Measurements from ENCODE around the gene ARHGEF3.

GRCh38 chr3:56753206-56753820, 48.4 kb downstream of the ARHGEF3 start:
- TF ChIP-seq CTCF (IDR thresholded peaks at IDR 0.05; ENCODE audit: low read depth, low read length) (no peak), POLR2A (IDR thresholded peaks at IDR 0.05; ENCODE audit: extremely low read depth, insufficient read length) (no peak)

All from NB4 (cell line).